K562 (cell line): Measurements from ENCODE around the gene PSMD11. TPM values are rescaled to one million over a fixed set of nuclear protein-coding genes. Genes with fewer than 3 reads are reported as not detected.

Experiments used
- ATAC-seq: fragments of 200-7000 bp; cut with Tn5 transposase; 3 replicates; pipeline ENCODE4 v1.9.1; 2020; ENCODE audit warnings: moderate library complexity
- BruUV-seq: library from RNA; stranded (reverse); fragments of 400-500 nt; replicated peaks from 2 replicates; lab custom pipeline; 2021; lab: Mats Ljungman, UMichigan
- CTCF ChIA-PET: fragments of 300-600 bp; formaldehyde crosslinking; extraction: SDS; loops from one replicate; lab custom pipeline; 2021; ENCODE audit warnings: low intra/inter-chr PET ratio; lab: Yijun Ruan, JAX
- POLR2A ChIA-PET: fragments of 300-600, 350-650 bp; sonication (Branson Sonifier 250); formaldehyde crosslinking; extraction: SDS; loops from one replicate; lab custom pipeline; 2021; ENCODE audit warnings: antibody characterized with exemption, inconsistent platforms; lab: Yijun Ruan, JAX
- DNase-seq, 4 experiments: peaks; one replicate each; pipeline versions ENCODE4 v3.0.0 to v3.0.0-alpha.2; 2011 to 2018; ENCODE audit warnings: low spot score in 3 of 4, mixed read lengths in 3 of 4; ENCODE audit errors: extremely low read depth in 1 of 4
- FAIRE-seq: peaks from 2 replicates; lab custom pipeline; 2011; peaks lifted over from hg19 to GRCh38; lab: Jason Lieb, UNC
- H2AFZ ChIP-seq: 2 replicates; pipeline ENCODE4 v1.6.0; 2011; ENCODE audit warnings: low read depth, low read length, control low read depth, inconsistent platforms
- H3K27ac ChIP-seq: fragments of 200-600 bp; 3 replicates; pipeline ENCODE4 v1.8.0; 2011; ENCODE audit warnings: low read depth, mild to moderate bottlenecking, control low read depth, inconsistent platforms, low read length, moderate library complexity, mixed read lengths; ENCODE audit errors: extremely low read depth
- H3K27me3 ChIP-seq, 2 experiments: fragments of 300-600 bp in 1 of 2; 2 replicates in 1 of 2; 3 replicates in 1 of 2; pipeline versions ENCODE4 v1.6.0 to v1.8.0; 2011; ENCODE audit warnings: inconsistent platforms in 2 of 2, low read length in 2 of 2, mild to moderate bottlenecking in 1 of 2, mixed read lengths in 1 of 2, moderate library complexity in 1 of 2; ENCODE audit not compliant: control insufficient read depth in 2 of 2, insufficient read depth in 2 of 2
- H3K36me3 ChIP-seq: fragments of 300-600 bp; 3 replicates; pipeline ENCODE4 v1.8.0; 2011; ENCODE audit warnings: mild to moderate bottlenecking, low read length, inconsistent platforms; ENCODE audit not compliant: control insufficient read depth, insufficient read depth
- H3K4me1 ChIP-seq, 2 experiments: fragments of 200-600 bp in 1 of 2; replicated peaks in 1 of 2; 2 replicates in 1 of 2; 3 replicates in 1 of 2; pipeline versions ENCODE4 v1.5.1 to v1.8.0; 2011; ENCODE audit warnings: inconsistent platforms in 2 of 2, low read length in 2 of 2, mild to moderate bottlenecking in 1 of 2, mixed read lengths in 1 of 2, moderate library complexity in 1 of 2; ENCODE audit not compliant: control insufficient read depth in 2 of 2, insufficient read depth in 2 of 2
- H3K4me2 ChIP-seq: 2 replicates; pipeline ENCODE4 v1.6.1; 2011; ENCODE audit warnings: low read length, control low read depth, inconsistent platforms, mixed read lengths; ENCODE audit not compliant: insufficient read depth
- H3K4me3 ChIP-seq: fragments of 200-600 bp; sonication (generic), shearing (Covaris generic); 2 replicates; pipeline ENCODE4 v1.5.1; 2016; ENCODE audit warnings: control low read depth, inconsistent platforms
- H3K79me2 ChIP-seq: fragments of 200-600 bp; 3 replicates; pipeline ENCODE4 v1.8.0; 2011; ENCODE audit warnings: low read length, inconsistent platforms; ENCODE audit not compliant: control insufficient read depth, insufficient read depth
- H3K9ac ChIP-seq, 2 experiments: 2 replicates each; pipeline versions ENCODE4 v1.6.0 to v1.6.1; 2011; ENCODE audit warnings: low read depth in 2 of 2, low read length in 2 of 2, control low read depth in 1 of 2, inconsistent platforms in 1 of 2, mild to moderate bottlenecking in 1 of 2, mixed read lengths in 1 of 2; ENCODE audit not compliant: insufficient read depth in 1 of 2
- H3K9me1 ChIP-seq: one replicate; pipeline ENCODE4 v1.6.0; 2011; ENCODE audit warnings: inconsistent platforms, mild to moderate bottlenecking, low read length, moderate library complexity; ENCODE audit not compliant: control insufficient read depth, insufficient read depth
- H3K9me3 ChIP-seq: replicated peaks from 2 replicates; pipeline ENCODE4 v1.5.1; 2011; ENCODE audit warnings: low read depth, low read length, inconsistent platforms; ENCODE audit not compliant: control insufficient read depth, insufficient read depth
- H4K20me1 ChIP-seq: replicated peaks from 2 replicates; pipeline ENCODE4 v1.6.1; 2011; ENCODE audit warnings: low read length, inconsistent platforms, mixed read lengths; ENCODE audit not compliant: control insufficient read depth, insufficient read depth
- POLR2G ChIP-seq: fragments of 200-400 bp; formaldehyde crosslinking; IDR thresholded peaks from 2 replicates; pipeline ENCODE4 v1.6.1; 2017; ENCODE audit warnings: low read depth, mild to moderate bottlenecking, antibody characterized with exemption, low read length, moderate library complexity
- RBM22 ChIP-seq: fragments of 200-400 bp; formaldehyde crosslinking; IDR thresholded peaks from 2 replicates; pipeline ENCODE4 v1.6.1; 2018; ENCODE audit warnings: low read length, low read depth; ENCODE audit not compliant: poor library complexity, severe bottlenecking
- ZNF583 ChIP-seq: fragments of 250-450 bp; sonication (Bioruptor Pico); IDR thresholded peaks from 2 replicates; pipeline ENCODE4 v1.4.0; 2020
- WGBS: fragments of 100-300 bp; shearing (Covaris generic); methylation state at CpG from one replicate; pipeline ENCODE4 v1.1.6; 2016; ENCODE audit warnings: low coverage, mixed read lengths; ENCODE audit not compliant: insufficient coverage; ENCODE audit errors: missing lambda C conversion rate; 5-methylcytosine and 5-hydroxymethylcytosine counted together
- in situ Hi-C: fragments of 300-500 bp; cut with MboI; formaldehyde crosslinking; loops from 4 replicates; pipeline ENCODE4 v1.15.0; 2018; ENCODE audit warnings: inconsistent platforms, mixed read lengths
- intact Hi-C: fragments of 100-400 bp; cut with micrococcal nuclease; formaldehyde crosslinking; loops from 2 replicates; pipeline ENCODE4 v1.14.2; 2022
- polyA plus RNA-seq, 8 experiments: library from polyadenylated mRNA; depleted of rRNA in 4 of 8; stranded (reverse) in 5 of 8; unstranded in 3 of 8; fragments of >200 nt; fragmentation: Nextera tagmentation in 2 of 8; fragmentation: Illumina TruSeq in 1 of 8; extraction: Ambion mirVana in 2 of 8; extraction: Trizol in 1 of 8; gene quantifications; 2 replicates each; pipeline versions ENCODE4 v1.2.1 to v1.2.3, GENCODE V29; 2011 to 2014; ENCODE audit warnings: inconsistent platforms in 1 of 8, missing spikeins in 1 of 8
- total RNA-seq, 7 experiments: library from RNA; depleted of rRNA in 6 of 7; stranded (reverse); fragments of >200 nt in 6 of 7; fragmentation: Illumina TruSeq in 2 of 7; extraction: Trizol in 2 of 7; gene quantifications; 2 replicates each; pipeline versions ENCODE4 v1.2.1 to v1.2.3, GENCODE V29; 2011 to 2021; ENCODE audit warnings: low replicate concordance in 1 of 7

Gene PSMD11
- total and polyA plus RNA-seq, 9 of the 15 experiments (the other 6 are each of a cell fraction or from before 2014, with no cell fraction given) = 104 to 378 (median 158) TPM

- no peaks in the 10 kb centered on the region for H3K9me1 ChIP-seq
- no peak overlapping the region for H3K27ac ChIP-seq
- in situ Hi-C loops = no loop called here
- no peaks in the 10 kb centered on the region for H3K9me3 ChIP-seq
- H3K4me3 ChIP-seq = no peak overlapping the region
- peaks cover 5 to 20% of the 10 kb centered on the region in 2 experiments; a peak in 4 of 5 replicates for H3K4me1 ChIP-seq
- DNase-seq = no peak
- CTCF ChIA-PET = no interaction called here
- intact Hi-C loops = no loop called here
- no peak overlapping the region for H3K4me2 ChIP-seq
- no TSS peak for BruUV-seq
- WGBS = 72% methylated on average over 25 of the region's 34 CpGs
- H2AFZ ChIP-seq = no peak overlapping the region
- 0 out of 2 replicates have a peak, but pooled peaks cover 4% of the 10 kb centered on the region for H4K20me1 ChIP-seq
- no peak for ATAC-seq
- POLR2A ChIA-PET = interaction anchor here (1.2 to 1.3 kb wide), 2 partner anchors 8 to 11 kb away, joined by 4 read pairs; partner anchors contain the start of gene CDK5R1
- TF ChIP-seq POLR2G (peak; percentile 38; the same call in 1 of the 2 replicates), ZNF583 (CRISPR knock-in tag) (no peak), RBM22 (peak; percentile 37)
- H3K27me3 ChIP-seq = no peaks in the 10 kb centered on the region
- no peaks in the 10 kb centered on the region for H3K79me2 ChIP-seq
- H3K36me3 ChIP-seq = peaks cover 14% of the 10 kb centered on the region; the same call in 2 of the 3 replicates
- FAIRE-seq = no peak
- peak overlapping the region in 1 of 2 experiments; percentile 61; a peak in 1 of 4 replicates for H3K9ac ChIP-seq
These were observed 50.5 kb downstream of the PSMD11 start for GRCh38 chr17:32494621-32495358.
